Natural killer cell (primary cell): ENCODE measurements around the gene EVC. TPM values are rescaled to one million over a fixed set of nuclear protein-coding genes. Genes with fewer than 3 reads are reported as not detected.

ENCODE experiments used
- ATAC-seq, 3 donors: fragments of 150-1000 bp in 2 of 3; fragments of 200-7000 bp in 1 of 3; cut with Tn5 transposase; 1 replicate in 1 of 3; 2 replicates in 2 of 3; pipeline ENCODE4 v1.10.0; 2021; ENCODE audit warnings: mild to moderate bottlenecking in 2 of 3, moderate library complexity in 2 of 3
- DNase-seq, 2 donors: peaks; one replicate each; pipeline versions ENCODE4 v3.0.0 to v3.0.0-alpha.2; 2013 to 2021; ENCODE audit warnings: mixed read lengths in 1 of 2
- H3K27ac ChIP-seq: one replicate; pipeline ENCODE4 v1.5.1; 2013; ENCODE audit warnings: mild to moderate bottlenecking, low read length
- H3K27me3 ChIP-seq: one replicate; pipeline ENCODE4 v1.6.1; 2013; ENCODE audit warnings: low read length; ENCODE audit not compliant: control insufficient read depth, insufficient read depth
- H3K36me3 ChIP-seq: one replicate; pipeline ENCODE4 v1.6.1; 2013; ENCODE audit warnings: low read length; ENCODE audit not compliant: control insufficient read depth, insufficient read depth
- H3K4me1 ChIP-seq: one replicate; pipeline ENCODE4 v1.6.1; 2013; ENCODE audit warnings: low read length; ENCODE audit not compliant: control insufficient read depth, insufficient read depth
- H3K4me3 ChIP-seq: one replicate; pipeline ENCODE4 v1.5.1; 2013; ENCODE audit warnings: low read length
- H3K9me3 ChIP-seq: one replicate; pipeline ENCODE4 v1.6.1; 2013; ENCODE audit warnings: low read length; ENCODE audit not compliant: control insufficient read depth, insufficient read depth
- H3K27ac Mint-ChIP-seq, 2 donors: one replicate each; pipeline ENCODE4 v1.8.0; 2022; ENCODE audit warnings: mild to moderate bottlenecking in 2 of 2, mixed read lengths in 2 of 2, moderate library complexity in 1 of 2
- H3K27me3 Mint-ChIP-seq, 2 donors: one replicate each; pipeline ENCODE4 v1.8.0; 2022; ENCODE audit warnings: low read depth in 2 of 2, mixed read lengths in 2 of 2
- H3K36me3 Mint-ChIP-seq: one replicate; pipeline ENCODE4 v1.8.0; 2022; ENCODE audit warnings: mixed read lengths
- H3K4me1 Mint-ChIP-seq, 2 donors: one replicate each; pipeline ENCODE4 v1.8.0; 2022; ENCODE audit warnings: mixed read lengths in 2 of 2
- H3K4me3 Mint-ChIP-seq: one replicate; pipeline ENCODE4 v1.8.0; 2022; ENCODE audit warnings: mild to moderate bottlenecking, moderate library complexity, mixed read lengths
- H3K9me3 Mint-ChIP-seq, 2 donors: one replicate each; pipeline ENCODE4 v1.8.0; 2022; ENCODE audit warnings: mixed read lengths in 2 of 2
- CTCF ChIP-seq: fragments of 200-600 bp; IDR thresholded peaks from one replicate; pipeline ENCODE4 v1.8.0; 2022; ENCODE audit warnings: antibody characterized with exemption
- WGBS: methylation state at CpG from one replicate; pipeline ENCODE4 v1.1.7; 2013; ENCODE audit warnings: missing lambda C conversion rate; ENCODE audit not compliant: insufficient coverage; 5-methylcytosine and 5-hydroxymethylcytosine counted together
- intact Hi-C: fragments of 100-400 bp; cut with micrococcal nuclease; formaldehyde crosslinking; loops from one replicate; pipeline ENCODE4 v1.14.2; 2022
- total RNA-seq, 4 donors: library from RNA; stranded (reverse); fragments of 120-200 nt in 1 of 4; gene quantifications; one replicate each; pipeline versions ENCODE4 v1.2.3 to v1.2.4, GENCODE V29; 2013 to 2022

Gene EVC
- total RNA-seq, 3 donors from 2014 or later (not counting 1 experiment from before 2014, with no cell fraction given), result 0.18 to 2.9 (median 0.42) TPM

GRCh38 chr4:5824227-5824626 lies 113.2 kb downstream of the EVC start:
- Mint-ChIP-seq H3K4me3 (no peak overlapping the region), H3K27ac (no peak overlapping the region), H3K27me3 (peaks cover 8 to 13% of the 10 kb centered on the region in 2 donors), H3K4me1 (peaks cover 11 to 12% of the 10 kb centered on the region in 2 donors), H3K9me3 (no peaks in the 10 kb centered on the region), H3K36me3 (no peaks in the 10 kb centered on the region)
- Histone ChIP-seq H3K4me1 (peaks cover 13% of the 10 kb centered on the region), H3K9me3 (no peaks in the 10 kb centered on the region), H3K4me3 (no peak overlapping the region), H3K36me3 (no peaks in the 10 kb centered on the region), H3K27ac (no peak overlapping the region), H3K27me3 (no peaks in the 10 kb centered on the region)
- intact Hi-C loops, result no loop called here
- 69% methylated on average over 7 of the region's 7 CpGs for WGBS
- TF ChIP-seq CTCF, result no peak
- DNase-seq, result no peak
- no peak for ATAC-seq

GRCh38 chr4:5824635-5825034 lies 113.6 kb downstream of the EVC start:
- DNase-seq (peak in 1 of 2 donors; percentile 10), ATAC-seq (no peak)
- intact Hi-C loops, result no loop called here
- Mint-ChIP-seq H3K27me3 (peaks cover 10 to 13% of the 10 kb centered on the region in 2 donors), H3K9me3 (no peaks in the 10 kb centered on the region), H3K27ac (no peak overlapping the region), H3K36me3 (no peaks in the 10 kb centered on the region), H3K4me3 (no peak overlapping the region), H3K4me1 (peaks cover 11 to 12% of the 10 kb centered on the region in 2 donors)
- 72% methylated on average over 6 of the region's 6 CpGs for WGBS
- Histone ChIP-seq H3K36me3 (no peaks in the 10 kb centered on the region), H3K4me1 (peaks cover 13% of the 10 kb centered on the region), H3K27ac (no peak overlapping the region), H3K4me3 (no peak overlapping the region), H3K27me3 (no peaks in the 10 kb centered on the region), H3K9me3 (no peaks in the 10 kb centered on the region)
- TF ChIP-seq CTCF, result no peak

- Histone ChIP-seq H3K4me1 (peaks cover 13% of the 10 kb centered on the region), H3K27ac (no peak overlapping the region), H3K9me3 (no peaks in the 10 kb centered on the region), H3K36me3 (no peaks in the 10 kb centered on the region), H3K4me3 (no peak overlapping the region), H3K27me3 (no peaks in the 10 kb centered on the region)
- peaks cover 11 to 12% of the 10 kb centered on the region in 2 donors for H3K4me1 Mint-ChIP-seq
- H3K27ac Mint-ChIP-seq, result no peak overlapping the region
- ATAC-seq (no peak), DNase-seq (no peak)
- WGBS, result 91% methylated on average over 19 of the region's 19 CpGs
- intact Hi-C loops, result no loop called here
- H3K4me3 Mint-ChIP-seq, result no peak overlapping the region
- no peak for TF ChIP-seq CTCF
- H3K9me3 Mint-ChIP-seq, result no peaks in the 10 kb centered on the region
- H3K36me3 Mint-ChIP-seq, result no peaks in the 10 kb centered on the region
- H3K27me3 Mint-ChIP-seq, result peaks cover 13 to 18% of the 10 kb centered on the region in 2 donors
Measured at GRCh38 chr4:5825321-5826041, 114.5 kb downstream of the EVC start.
